CD1c-positive myeloid dendritic cell (primary cell): ENCODE results near the gene METTL21C.

ENCODE experiments used
- DNase-seq: peaks from one replicate; pipeline ENCODE4 v3.0.0-alpha.2; 2016; ENCODE audit errors: extremely low spot score

METTL21C gene

DNA sequence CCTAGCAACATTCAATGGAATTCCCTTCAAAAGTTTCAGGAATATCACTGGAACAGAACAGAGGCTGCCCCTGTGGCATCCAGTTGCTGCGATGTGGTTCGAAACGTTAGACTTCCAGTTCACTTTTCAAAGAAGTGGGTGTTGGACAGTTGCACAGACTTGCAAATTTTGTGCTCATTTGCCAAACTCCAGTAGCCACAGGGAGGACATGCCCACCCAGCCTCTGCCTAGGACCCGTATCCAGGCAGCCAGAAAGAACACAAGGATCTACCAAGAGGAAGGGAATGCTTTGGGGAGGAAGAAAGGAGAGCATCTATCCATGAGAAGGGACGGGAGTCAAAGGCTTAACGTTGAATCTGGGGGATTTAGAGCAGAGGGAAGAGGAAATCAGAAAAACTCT is at the start of gene METTL21C:
TSS of gene METTL21C (minus strand) at position 108 of the 400 bp plus-strand sequence. CDS start 546 bp downstream, outside the sequence.
- DNase-seq = no peak

DNA sequence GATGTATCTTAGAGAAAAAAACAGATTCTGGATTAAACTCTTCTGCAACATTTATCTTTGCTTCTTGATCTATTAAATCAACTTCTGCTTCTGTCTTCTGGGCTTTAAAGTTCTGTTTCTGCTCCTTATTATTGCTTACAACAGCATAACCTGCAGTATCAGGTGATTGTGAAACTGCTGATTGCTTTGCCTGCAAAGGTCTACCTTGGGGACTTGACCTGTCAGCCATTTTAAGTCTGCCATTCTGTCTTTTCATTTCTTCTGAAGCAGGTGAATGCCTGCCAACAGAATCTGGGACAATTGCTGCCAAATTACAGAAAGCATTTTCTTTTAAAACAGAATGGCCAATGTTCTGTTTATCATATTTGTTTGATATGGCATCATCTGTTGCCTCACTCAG is 47.7 kb upstream of the METTL21C start:
- DNase-seq = no peak

DNA sequence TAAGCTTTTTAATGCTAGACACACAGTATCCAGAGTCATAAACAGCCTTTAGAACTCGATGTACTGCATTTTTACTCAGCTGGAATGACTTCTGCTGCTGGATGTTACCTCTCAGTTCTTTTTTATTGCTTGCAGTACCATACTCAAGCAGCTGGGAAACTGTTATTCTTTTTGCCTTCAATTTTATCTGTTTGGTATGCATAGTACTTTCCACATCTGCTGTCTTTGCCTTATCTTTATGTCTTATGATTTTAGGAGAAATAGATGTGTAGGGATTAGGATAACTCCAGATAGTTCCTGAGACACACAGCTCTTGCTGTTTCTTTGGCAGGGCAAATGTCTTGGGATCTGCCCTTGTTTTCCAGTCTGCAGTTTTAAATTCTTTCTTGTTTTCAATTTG is 47.3 kb upstream of the METTL21C start:
- no peak for DNase-seq

DNA sequence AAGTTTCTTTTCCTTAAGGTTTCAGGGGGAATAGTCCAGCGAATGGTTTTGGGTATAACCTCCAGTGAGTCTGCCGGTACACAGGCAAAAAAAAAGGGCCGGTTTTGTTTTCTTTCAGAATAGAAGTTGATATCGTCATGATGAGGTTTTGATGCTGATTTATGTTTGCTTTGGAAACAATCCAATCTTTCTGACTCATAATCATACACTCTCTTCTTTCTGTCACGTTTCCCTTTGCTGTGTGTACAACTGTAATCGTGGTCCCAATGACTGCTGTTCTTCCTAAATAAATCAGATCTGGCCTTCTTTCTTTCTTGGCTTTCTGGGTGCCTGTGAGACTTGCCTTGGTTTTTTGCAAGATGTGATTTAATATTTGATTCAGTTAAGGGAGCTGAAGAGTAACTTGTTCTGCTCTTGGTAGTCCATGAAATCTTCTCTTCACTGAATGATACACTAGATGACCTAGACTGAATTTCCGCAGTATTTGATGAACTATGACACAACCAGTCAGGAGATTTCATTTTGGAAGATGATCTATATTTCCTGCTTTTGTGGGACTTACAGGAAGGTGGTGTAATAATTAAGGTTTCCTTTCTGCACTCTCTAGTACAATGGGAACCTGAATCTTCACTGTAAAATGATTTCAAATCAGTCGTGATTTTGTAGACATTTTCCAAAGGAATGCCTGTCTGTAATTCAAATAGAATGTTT is 34.9 kb upstream of the METTL21C start:
- no peak for DNase-seq

DNA sequence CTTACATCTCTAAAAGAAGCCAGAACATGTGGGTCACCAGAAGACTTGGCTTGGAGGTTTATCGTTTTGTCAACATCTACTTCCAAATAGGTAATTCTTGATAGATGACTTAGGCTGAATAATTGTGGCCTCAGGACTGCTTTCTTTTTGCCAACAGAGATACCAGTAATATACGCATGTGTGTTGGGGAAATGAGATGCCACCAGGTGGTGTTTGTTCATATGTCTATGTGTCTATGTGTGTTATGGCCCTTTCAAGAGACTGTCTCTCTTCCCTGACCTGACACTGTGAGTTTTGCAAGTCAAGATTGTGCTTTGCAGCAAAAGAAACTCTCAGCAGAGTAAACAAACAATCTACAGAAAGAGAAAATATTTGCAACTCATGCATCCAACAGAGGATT is 31.6 kb upstream of the METTL21C start:
- no peak for DNase-seq

DNA sequence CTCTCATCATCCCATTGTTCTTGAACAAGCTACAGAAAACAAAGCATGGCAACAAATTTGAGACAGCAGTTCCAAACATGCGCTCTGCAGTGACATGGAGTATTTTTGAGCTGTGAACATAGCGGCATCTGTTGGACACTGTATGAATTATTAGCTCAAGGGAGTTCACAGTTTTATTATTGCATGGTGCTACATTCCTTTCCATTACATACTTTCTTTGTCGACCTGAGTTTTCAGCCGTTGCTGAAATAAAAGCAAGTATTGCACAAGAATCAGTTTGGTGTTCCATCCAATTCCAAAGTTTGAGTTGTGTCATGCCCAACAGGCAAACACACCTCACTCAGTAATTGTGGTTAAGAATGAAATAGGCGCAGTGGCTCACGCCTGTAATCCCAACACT is 30.1 kb upstream of the METTL21C start:
- DNase-seq = no peak

DNA sequence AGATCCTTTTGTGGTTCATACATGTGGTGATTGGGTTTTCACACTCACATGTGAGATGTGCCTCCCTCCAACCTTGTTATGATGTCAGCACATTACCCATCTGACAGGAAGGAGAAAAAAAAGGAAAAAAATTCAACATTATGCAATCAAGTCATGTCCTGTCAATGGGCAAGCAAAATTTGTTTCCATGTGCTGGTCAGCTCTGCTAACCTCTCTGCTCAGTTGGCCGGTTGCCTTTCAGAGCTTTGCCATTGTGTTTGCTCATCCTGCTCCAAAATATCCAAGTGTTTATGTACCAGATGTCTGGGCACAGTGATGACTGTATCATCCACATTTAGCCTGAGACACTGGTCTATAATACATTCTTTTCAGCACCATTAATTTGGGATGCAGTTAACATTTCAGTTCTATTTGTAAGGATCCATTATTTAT is 27.0 kb upstream of the METTL21C start:
- DNase-seq = no peak

DNA sequence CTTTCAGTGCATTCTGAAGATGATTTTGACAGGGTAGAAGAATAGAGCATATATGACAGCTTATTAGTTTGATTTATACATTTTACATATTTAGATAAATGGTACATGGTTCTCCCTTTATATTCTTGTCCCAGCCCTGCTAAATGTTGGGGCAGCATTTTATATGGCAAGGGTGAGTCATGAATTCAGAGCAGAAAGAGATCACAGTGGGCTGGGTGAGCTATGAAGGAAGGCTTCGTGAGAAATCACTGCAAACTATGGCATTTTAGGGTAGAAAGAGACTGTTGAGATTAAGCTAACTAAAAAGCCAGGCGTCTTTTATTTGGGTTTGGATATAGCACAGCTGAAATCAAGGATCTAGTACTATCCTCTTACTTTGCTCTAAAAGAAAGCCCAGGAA is 23.9 kb upstream of the METTL21C start:
- DNase-seq = no peak

DNA sequence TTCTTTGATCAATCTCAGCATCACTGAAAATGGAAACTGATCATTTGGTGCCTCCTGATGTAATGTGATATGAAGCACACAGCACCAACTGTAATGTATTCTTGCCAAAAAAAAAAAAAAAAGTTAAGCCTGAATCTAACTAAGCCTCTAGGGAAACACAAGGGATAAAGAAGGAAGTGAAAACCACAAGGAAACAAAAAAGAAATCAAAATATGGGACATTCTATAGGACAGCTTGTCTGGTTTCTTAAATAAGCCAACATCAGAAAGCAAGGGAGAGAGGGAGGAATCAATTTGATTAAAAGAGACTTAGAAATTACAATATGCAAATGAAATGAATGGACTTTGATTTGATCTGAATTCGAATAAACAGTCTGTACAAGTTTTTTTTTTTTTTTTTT is 20.6 kb upstream of the METTL21C start:
- DNase-seq = no peak

DNA sequence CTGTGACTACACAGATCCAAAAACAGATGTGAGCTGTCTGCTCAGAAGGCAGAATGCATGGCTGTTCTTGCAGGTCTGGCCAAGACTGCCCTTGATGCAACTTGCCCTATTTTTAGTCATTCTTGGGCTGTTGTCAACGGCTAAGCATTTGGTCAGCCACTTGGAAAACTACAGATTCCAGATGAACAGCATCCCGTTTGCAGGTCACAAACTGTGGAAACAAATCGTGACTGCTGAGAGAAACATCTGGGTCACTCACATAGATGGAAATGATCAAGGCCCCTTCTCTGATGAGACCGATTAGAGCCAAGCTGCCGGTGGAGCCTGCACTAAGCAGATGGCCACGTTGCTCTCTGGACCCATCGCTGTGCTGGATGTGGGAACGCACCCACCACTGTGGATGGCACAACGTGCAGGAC is 15.4 kb upstream of the METTL21C start:
- no peak for DNase-seq

DNA sequence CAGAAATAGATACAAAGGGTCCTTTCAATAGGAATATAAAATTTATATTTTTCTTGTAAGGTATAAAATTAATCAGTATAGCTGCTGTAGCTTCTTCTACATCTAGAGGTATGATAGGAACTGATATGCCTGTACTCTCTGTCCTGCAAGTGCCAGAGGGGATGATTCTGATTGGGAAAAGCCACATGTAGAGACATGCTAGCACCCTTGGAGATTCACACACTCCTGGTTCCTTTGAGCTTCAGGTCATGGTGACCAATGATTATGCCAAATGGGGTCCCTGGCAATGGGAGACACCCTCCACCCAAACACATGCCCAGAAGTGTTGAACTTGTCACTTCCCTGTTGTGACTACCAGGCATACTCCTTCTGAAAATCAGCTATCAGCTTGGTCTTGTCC is 14.7 kb upstream of the METTL21C start:
- DNase-seq = no peak

DNA sequence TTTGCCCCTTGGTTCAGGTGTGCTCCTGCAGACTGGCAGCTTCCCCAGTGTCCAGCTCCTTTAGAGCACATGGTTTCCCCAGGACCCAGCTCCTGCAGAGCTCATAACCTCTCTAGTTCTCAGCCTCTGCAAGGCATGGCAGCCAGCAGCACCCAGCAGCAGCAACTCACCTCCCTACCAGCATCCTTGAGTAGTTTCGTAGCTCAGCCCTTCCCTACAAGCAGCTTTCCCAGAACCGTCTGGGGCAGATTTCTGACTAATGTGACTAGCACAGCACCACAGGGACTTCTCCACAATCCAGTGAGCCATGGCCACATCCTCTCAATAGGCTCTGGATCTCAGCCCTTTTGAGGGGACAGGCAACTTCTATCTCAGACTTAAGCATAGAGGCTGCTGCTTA is 14.1 kb upstream of the METTL21C start:
- no peak for DNase-seq

DNA sequence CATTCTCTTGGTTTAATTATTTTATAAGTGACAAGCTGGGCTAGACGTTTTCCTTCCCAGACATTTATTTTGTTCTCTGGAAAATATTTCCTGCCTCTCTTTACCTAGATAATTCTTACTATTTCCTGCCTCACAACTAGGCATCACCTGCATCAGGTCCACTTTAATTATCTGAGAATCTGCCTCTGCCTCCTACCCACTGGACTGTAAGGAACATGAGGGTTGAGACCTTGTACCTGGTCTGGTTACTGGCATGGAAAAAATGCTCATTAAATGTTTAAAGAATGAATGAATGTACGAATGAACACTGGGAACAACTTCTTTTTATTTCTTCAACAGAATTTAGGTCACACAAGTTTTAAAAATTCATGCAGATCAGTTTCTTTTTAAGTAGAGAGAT is 13.4 kb upstream of the METTL21C start:
- DNase-seq = no peak

DNA sequence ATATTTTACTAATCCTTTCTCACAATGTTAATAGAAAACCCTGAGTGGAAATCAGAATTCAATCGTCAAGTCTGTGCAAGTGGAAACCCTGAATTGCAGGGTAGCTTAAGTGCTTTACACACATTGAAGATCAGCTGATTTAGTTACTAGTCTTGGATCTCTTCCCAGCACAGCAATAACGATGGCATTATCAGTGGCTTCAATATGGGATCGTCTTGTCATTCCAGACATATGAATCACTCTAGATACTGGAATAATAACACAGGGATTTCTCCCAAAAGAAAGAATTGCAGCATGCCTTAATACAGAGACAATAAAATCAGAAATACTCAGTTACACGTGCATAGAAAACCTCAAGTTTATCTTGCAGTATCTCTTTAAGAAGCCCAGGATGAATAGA is 12.6 kb upstream of the METTL21C start:
- no peak for DNase-seq

DNA sequence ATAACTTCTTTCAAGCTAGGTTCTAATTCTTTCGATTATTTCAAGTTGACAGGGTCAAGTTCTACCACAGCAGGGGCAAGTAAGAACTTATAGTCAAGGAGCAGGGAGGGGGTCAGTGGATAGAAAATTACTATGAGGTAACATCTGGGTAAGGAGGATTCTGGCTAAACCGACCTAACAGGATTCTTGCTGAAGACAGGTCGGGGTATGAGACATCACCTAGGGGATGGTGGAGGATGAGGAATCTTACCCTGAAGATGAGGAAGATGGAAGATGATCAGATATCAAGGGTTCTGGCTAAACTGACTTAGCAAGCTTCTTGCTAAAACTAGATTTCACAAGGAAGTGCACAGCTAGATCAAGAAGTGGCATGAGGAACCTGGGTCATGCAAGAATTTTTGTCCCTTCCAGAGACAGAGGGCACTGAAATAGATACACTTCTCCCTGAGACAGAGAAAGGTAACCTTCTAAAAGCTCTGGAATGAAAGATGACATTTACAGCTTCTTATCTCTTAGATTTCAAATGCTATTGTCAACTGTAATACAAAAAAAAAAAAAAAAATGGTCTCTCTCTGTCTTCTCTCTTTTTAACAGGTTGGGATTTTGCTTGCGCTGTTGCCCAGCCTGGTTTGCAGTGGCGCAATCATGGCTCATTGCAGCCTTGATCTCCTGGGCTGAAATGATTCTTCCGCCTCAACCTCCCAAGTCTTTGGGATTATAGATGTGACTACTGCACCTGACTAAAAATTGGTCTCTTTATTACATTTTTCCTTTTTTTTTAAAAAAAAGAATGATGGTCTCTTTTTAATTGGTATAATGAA is 9.6 kb upstream of the METTL21C start:
- no peak for DNase-seq

DNA sequence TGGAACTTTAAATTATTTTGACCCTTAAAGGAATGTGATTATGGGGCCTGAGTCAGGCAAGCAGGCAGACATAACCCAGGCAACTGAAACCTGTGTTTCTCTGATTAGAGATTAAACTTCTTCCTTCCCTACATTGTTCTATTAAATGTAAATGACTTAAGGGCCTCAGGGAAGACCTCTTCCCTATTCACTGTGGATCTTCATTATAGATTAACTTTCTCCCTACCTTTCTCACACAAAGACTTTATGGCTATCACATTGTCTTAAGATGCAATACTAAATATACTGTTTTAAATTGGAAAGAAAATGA is 8.8 kb upstream of the METTL21C start:
- DNase-seq = no peak

DNA sequence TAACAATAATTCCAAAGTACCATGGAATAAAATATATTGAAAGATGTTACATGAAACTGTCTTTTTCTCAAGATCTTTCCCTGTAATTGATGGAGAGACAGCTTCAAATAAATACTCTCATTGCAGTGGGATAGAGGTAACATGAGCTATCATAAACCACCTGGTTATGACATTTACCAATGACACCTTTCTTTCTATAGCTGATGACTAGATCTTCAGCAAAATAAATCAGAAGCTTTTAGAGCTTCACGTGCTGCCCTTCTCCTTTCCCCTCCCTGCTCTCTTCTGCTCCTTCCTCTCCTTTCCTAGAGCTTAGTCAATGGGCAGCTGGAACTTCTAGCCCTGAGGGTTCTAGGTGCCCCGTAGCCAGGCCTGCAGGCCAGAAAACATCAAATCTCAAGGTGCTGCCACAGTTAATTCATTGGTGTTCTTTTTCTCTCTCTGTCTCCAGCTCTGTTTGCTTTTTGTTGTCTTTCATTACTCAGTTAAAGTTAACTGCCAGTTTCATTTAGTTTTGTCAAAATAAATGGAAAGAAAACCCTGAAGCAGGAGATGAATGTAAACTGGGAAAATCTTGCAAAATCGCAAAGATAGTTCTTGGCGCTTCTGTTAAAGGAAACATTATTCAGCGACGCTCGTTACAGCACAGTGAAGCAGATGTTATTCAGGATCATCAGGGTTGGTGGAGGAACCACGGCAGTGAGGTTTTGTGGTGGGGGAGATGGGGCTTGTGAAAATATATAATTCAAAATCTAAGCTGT is 8.3 kb upstream of the METTL21C start:
- no peak for DNase-seq

DNA sequence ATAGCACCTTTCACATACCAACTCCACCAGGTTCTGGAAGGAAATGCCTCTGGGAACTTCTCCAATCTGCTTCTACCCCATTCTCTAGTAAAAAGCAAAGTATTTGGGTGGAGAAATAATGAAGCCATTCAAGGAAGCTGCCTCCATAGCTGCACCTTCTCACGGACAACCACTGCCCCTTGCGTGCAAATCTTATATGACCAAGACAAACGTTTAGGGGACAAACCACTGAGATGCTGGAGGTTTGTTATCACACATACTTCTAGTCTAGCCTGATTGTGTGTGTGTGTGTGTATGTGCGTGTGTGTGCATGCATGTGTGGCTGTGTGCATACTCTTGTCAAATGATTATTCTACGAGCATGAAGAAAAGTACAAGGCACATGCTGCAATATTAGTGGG is 6.5 kb upstream of the METTL21C start:
- no peak for DNase-seq

DNA sequence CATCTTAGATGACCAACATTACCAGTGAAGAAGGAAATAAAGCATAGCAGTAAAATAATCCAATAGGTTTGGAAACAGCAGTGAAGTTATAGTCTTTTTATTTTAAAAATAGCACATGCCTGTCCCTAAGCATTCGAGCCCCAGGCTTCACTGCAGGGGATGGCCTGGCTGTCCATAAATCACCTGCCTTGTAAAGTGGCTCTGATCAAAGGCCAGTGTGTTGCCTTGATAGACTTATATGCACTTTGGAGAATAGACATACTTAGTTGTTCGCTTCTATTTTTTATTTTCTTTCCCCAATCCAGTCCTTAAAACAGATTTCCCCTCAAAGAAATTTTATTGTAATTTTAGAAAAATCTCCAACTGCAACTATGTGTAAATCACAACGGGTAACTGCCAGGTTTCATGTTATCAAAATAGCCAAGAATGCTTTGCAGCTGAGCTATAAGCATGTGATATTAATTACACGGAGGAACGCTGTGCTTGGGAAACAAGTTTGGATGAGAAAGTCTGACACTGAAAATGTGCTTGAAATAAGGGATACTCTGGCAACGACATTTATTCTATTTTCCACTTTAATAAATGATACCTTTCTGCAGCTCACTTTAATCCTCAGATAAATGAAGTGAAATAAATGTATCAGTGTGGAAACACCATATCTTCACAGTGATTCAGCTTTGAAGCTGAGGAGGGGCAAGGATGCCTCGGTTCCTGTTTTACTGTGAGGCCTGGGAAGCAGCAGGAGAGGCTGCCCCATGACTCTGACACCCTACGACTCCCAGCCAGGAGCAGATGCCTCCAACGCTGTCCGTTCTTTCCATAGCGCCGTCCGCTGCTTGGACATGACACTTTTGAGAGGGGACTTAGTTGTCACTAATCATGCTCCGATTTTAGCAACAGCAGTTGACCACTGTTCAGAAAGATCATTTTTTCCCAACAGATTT is 5.5 kb upstream of the METTL21C start:
- no peak for DNase-seq

DNA sequence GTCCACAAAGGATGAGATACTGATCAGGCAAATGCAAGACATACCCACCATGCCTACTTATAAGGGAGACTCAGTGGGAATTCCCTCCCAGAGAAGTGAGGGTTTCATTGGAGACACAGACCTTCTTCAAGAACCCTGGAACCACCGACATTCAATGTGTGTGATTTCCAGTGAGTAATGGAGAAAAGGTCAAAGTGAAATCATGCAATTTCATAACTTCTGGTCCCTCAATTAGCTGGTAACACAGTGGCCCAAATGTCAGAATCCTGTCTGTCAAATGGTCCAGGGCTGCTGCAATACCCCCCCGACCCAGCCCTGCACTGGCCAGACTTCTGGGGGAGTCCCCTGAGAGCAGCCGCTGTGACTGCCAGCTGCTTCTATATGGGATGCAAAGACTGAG is 4.7 kb upstream of the METTL21C start:
- no peak for DNase-seq

DNA sequence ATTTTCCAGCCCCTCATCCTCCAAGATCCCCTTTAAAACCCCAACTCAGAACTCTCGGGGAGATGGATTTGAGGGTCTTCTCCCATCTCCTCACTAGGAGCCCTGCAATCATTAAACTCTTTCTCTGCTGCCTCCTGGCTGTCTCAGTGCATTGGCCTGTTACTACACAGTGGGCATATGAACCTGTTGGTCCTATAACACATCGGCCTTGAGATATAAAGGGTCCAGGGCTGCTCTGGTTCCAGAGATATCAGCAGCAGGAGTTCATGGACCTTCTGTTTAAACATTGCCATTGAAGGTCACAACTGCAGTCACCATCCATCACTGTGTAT is 3.8 kb upstream of the METTL21C start:
- no peak for DNase-seq
